HCT116 (cell line): ENCODE results near the gene PCDH20. TPM values are rescaled to one million over a fixed set of nuclear protein-coding genes. Genes with fewer than 3 reads are reported as not detected.

ENCODE experiments used
- ATAC-seq: fragments of 200-7000 bp; cut with Tn5 transposase; 2 replicates; pipeline ENCODE4 v1.9.1; 2020; ENCODE audit warnings: mild to moderate bottlenecking, moderate library complexity
- BruUV-seq: library from RNA; stranded (reverse); fragments of 400-500 nt; replicated peaks from 2 replicates; lab custom pipeline; 2021; lab: Mats Ljungman, UMichigan
- CTCF ChIA-PET: fragments of 300-600 bp; sonication (Branson Sonifier 250); formaldehyde crosslinking; loops from one replicate; lab custom pipeline; 2021; ENCODE audit warnings: antibody characterized with exemption; lab: Charles Lee
- POLR2A ChIA-PET: fragments of 300-600, 350-600 bp; sonication (Branson Sonifier 250); formaldehyde crosslinking; loops from one replicate; lab custom pipeline; 2021; ENCODE audit warnings: antibody characterized with exemption; lab: Charles Lee
- RAD21 ChIA-PET, 2 experiments: fragments of 300-600 bp; sonication (Branson Sonifier 250); formaldehyde crosslinking; loops; one replicate each; lab custom pipeline; 2023; ENCODE audit warnings: low total read pairs in 2 of 2; ENCODE audit not compliant: uncharacterized antibody in 2 of 2, unreplicated experiment in 2 of 2, low non-redundant PET in 1 of 2; lab: Charles Lee
- DNase-seq: peaks from one replicate; pipeline ENCODE4 v3.0.0-alpha.2; 2010; ENCODE audit warnings: low read depth, low spot score
- H2AFZ ChIP-seq: fragments of 200-600 bp; shearing (Covaris generic), sonication (generic); 2 replicates; pipeline ENCODE4 v1.6.1; 2017; ENCODE audit warnings: low read depth, mixed run types, mixed read lengths, antibody characterized with exemption, low read length; ENCODE audit not compliant: poor library complexity, severe bottlenecking
- H3K27ac ChIP-seq: 2 replicates; pipeline ENCODE4 v1.5.1; 2012; ENCODE audit warnings: low read depth, low read length
- H3K27me3 ChIP-seq: fragments of 200-600 bp; sonication (generic); 2 replicates; pipeline ENCODE4 v1.6.1; 2016; ENCODE audit warnings: mixed run types, low read length, mixed read lengths; ENCODE audit not compliant: insufficient read depth
- H3K36me3 ChIP-seq, 2 experiments: fragments of 200-500 bp in 1 of 2; fragments of 200-600 bp in 1 of 2; sonication (Bioruptor generic) in 1 of 2; sonication (generic) in 1 of 2; 2 replicates each; pipeline versions ENCODE4 v1.5.1 to v1.6.1; 2014 to 2016; ENCODE audit warnings: low read length in 2 of 2, inconsistent platforms in 1 of 2, mixed read lengths in 1 of 2, mixed run types in 1 of 2; ENCODE audit not compliant: insufficient read depth in 2 of 2, control insufficient read depth in 1 of 2
- H3K4me1 ChIP-seq, 2 experiments: fragments of 200-600 bp in 1 of 2; sonication (generic) in 1 of 2; 2 replicates each; pipeline versions ENCODE4 v1.5.1 to v1.6.1; 2012 to 2017; ENCODE audit warnings: low read length in 2 of 2, inconsistent platforms in 1 of 2, mild to moderate bottlenecking in 1 of 2, mixed read lengths in 1 of 2, mixed run types in 1 of 2, moderate library complexity in 1 of 2; ENCODE audit not compliant: insufficient read depth in 2 of 2, control insufficient read depth in 1 of 2
- H3K4me2 ChIP-seq: fragments of 200-600 bp; sonication (generic); 2 replicates; pipeline ENCODE4 v1.6.1; 2017; ENCODE audit warnings: mixed run types, low read length, mixed read lengths
- H3K4me3 ChIP-seq, 2 experiments: fragments of 200-600 bp in 1 of 2; sonication (generic) in 1 of 2; replicated peaks in 1 of 2; 2 replicates each; pipeline ENCODE4 v1.5.1; 2011 to 2016; ENCODE audit warnings: low read length in 2 of 2, control low read depth in 1 of 2, low read depth in 1 of 2, mild to moderate bottlenecking in 1 of 2, mixed read lengths in 1 of 2, mixed run types in 1 of 2
- H3K79me2 ChIP-seq: fragments of 200-600 bp; sonication (generic); 2 replicates; pipeline ENCODE4 v1.6.1; 2017; ENCODE audit warnings: mild to moderate bottlenecking, mixed run types, low read length, moderate library complexity, mixed read lengths; ENCODE audit not compliant: insufficient read depth
- H3K9ac ChIP-seq: fragments of 200-600 bp; sonication (generic); 2 replicates; pipeline ENCODE4 v1.6.1; 2016; ENCODE audit warnings: low read length, mixed read lengths
- H3K9me2 ChIP-seq: fragments of 200-600 bp; sonication (generic), shearing (Covaris generic); 2 replicates; pipeline ENCODE4 v1.6.1; 2017; ENCODE audit warnings: mixed run types, mild to moderate bottlenecking, moderate library complexity; ENCODE audit not compliant: insufficient read depth
- H3K9me3 ChIP-seq, 2 experiments: fragments of 200-500 bp in 1 of 2; fragments of 200-600 bp in 1 of 2; sonication (Bioruptor generic) in 1 of 2; sonication (generic) in 1 of 2; 2 replicates each; pipeline ENCODE4 v1.6.1; 2014 to 2017; ENCODE audit warnings: low read length in 2 of 2, mixed read lengths in 2 of 2, inconsistent platforms in 1 of 2, low read depth in 1 of 2, mild to moderate bottlenecking in 1 of 2, mixed run types in 1 of 2, moderate library complexity in 1 of 2; ENCODE audit not compliant: control insufficient read depth in 1 of 2, insufficient read depth in 1 of 2
- H4K20me1 ChIP-seq: fragments of 200-600 bp; sonication (generic), shearing (Covaris generic); 2 replicates; pipeline ENCODE4 v1.6.1; 2017; ENCODE audit warnings: mixed run types, mild to moderate bottlenecking, moderate library complexity; ENCODE audit not compliant: insufficient read depth
- ATF3 ChIP-seq: IDR thresholded peaks from 2 replicates; pipeline ENCODE4 v1.6.1; 2012
- CBX3 ChIP-seq: IDR thresholded peaks from 2 replicates; pipeline ENCODE4 v1.6.1; 2012; ENCODE audit warnings: low read depth
- CEBPB ChIP-seq: IDR thresholded peaks from 2 replicates; pipeline ENCODE4 v1.6.1; 2012; ENCODE audit warnings: low read depth
- CTCF ChIP-seq, 3 experiments: fragments of 200-600 bp in 1 of 3; sonication (generic) in 1 of 3; IDR thresholded peaks in 2 of 3; conservative IDR thresholded peaks in 1 of 3; 2 replicates each; pipeline ENCODE4 v1.5.1; 2012 to 2017; ENCODE audit warnings: low read depth in 2 of 3, low read length in 2 of 3, antibody characterized with exemption in 1 of 3, borderline replicate concordance in 1 of 3, control low read depth in 1 of 3, mild to moderate bottlenecking in 1 of 3, mixed read lengths in 1 of 3, mixed run types in 1 of 3, moderate library complexity in 1 of 3; ENCODE audit not compliant: insufficient read depth in 1 of 3
- EGR1 ChIP-seq: IDR thresholded peaks from 2 replicates; pipeline ENCODE4 v1.6.1; 2012; ENCODE audit warnings: low read depth
- ELF1 ChIP-seq: IDR thresholded peaks from 2 replicates; pipeline ENCODE4 v1.6.1; 2012; ENCODE audit warnings: low read depth, borderline replicate concordance
- EZH2 ChIP-seq: fragments of 200-600 bp; sonication (generic); IDR thresholded peaks from 2 replicates; pipeline ENCODE4 v1.6.1; 2017; ENCODE audit warnings: antibody characterized with exemption, mixed run types
- EZH2phosphoT487 ChIP-seq: fragments of 200-600 bp; IDR thresholded peaks from 2 replicates; pipeline ENCODE4 v1.6.1; 2018; ENCODE audit warnings: antibody characterized with exemption, borderline replicate concordance
- FOSL1 ChIP-seq: IDR thresholded peaks from 2 replicates; pipeline ENCODE4 v1.6.1; 2012; ENCODE audit warnings: low read depth
- MAX ChIP-seq: IDR thresholded peaks from 2 replicates; pipeline ENCODE4 v1.6.1; 2012
- POLR2A ChIP-seq: IDR thresholded peaks from 2 replicates; pipeline ENCODE4 v1.7.0; 2011; ENCODE audit warnings: borderline replicate concordance; ENCODE audit not compliant: insufficient read depth, insufficient read length; ENCODE audit errors: extremely low read depth
- POLR2AphosphoS5 ChIP-seq: IDR thresholded peaks from 2 replicates; pipeline ENCODE4 v1.6.1; 2011; ENCODE audit warnings: mild to moderate bottlenecking, low read depth, low read length, moderate library complexity
- RAD21 ChIP-seq: IDR thresholded peaks from 2 replicates; pipeline ENCODE4 v1.6.1; 2012; ENCODE audit warnings: low read depth, mild to moderate bottlenecking
- SRF ChIP-seq: IDR thresholded peaks from 2 replicates; pipeline ENCODE4 v1.6.1; 2012; ENCODE audit warnings: low read depth
- TCF7L2 ChIP-seq: IDR thresholded peaks from 2 replicates; pipeline ENCODE4 v1.7.0; 2011; ENCODE audit warnings: borderline replicate concordance, inconsistent platforms; ENCODE audit not compliant: insufficient read depth, insufficient read length; ENCODE audit errors: extremely low read depth
- ZBTB33 ChIP-seq: IDR thresholded peaks from 2 replicates; pipeline ENCODE4 v1.6.1; 2011; ENCODE audit warnings: mild to moderate bottlenecking, low read length, moderate library complexity; ENCODE audit not compliant: insufficient replicate concordance; ENCODE audit errors: extremely low read depth
- ZFX ChIP-seq: fragments of 450-650 bp; IDR thresholded peaks from 2 replicates; pipeline ENCODE4 v1.6.1; 2017
- ZNF274 ChIP-seq: fragments of 200-500 bp; sonication (Bioruptor generic); IDR thresholded peaks from 2 replicates; pipeline ENCODE4 v1.6.1; 2014; ENCODE audit warnings: mild to moderate bottlenecking, low read depth, low read length, inconsistent platforms
- intact Hi-C: fragments of 100-400 bp; cut with micrococcal nuclease; formaldehyde crosslinking; loops from 2 replicates; pipeline ENCODE4 v1.10.0; 2022
- total RNA-seq: library from RNA; stranded (reverse); gene quantifications from one replicate; pipeline ENCODE4 v1.2.1, GENCODE V29; 2021; ENCODE audit not compliant: unreplicated experiment

PCDH20 gene
- total RNA-seq, 1 experiment from 2014 or later: not detected

- TF ChIP-seq EGR1: no peak
- TF ChIP-seq MAX: no peak
- TF ChIP-seq CEBPB: no peak
- no peak for TF ChIP-seq RAD21
- TF ChIP-seq ATF3: no peak
- no peak for TF ChIP-seq POLR2AphosphoS5
- TF ChIP-seq FOSL1: no peak
Measured at GRCh38 chr13:61406275-61406674, 9.4 kb downstream of the PCDH20 start (continued).

- no peak overlapping the region for H3K4me3 ChIP-seq
- H3K79me2 ChIP-seq: no peaks in the 10 kb centered on the region
- no peak overlapping the region for H3K9ac ChIP-seq
- no peaks in the 10 kb centered on the region for H4K20me1 ChIP-seq
- ChIA-PET RAD21 (no interaction called here), CTCF (no interaction called here), POLR2A (no interaction called here)
- no peaks in the 10 kb centered on the region for H3K9me2 ChIP-seq
- TF ChIP-seq CTCF (IDR thresholded peaks at IDR 0.05 in 2 of 3, conservative IDR thresholded peaks at IDR 0.05 in 1 of 3; ENCODE audit: borderline replicate concordance in 1 of 3, insufficient read depth in 1 of 3, low read depth in 2 of 3, low read length in 2 of 3) (no peak), MAX (no peak), EZH2phosphoT487 (no peak), EGR1 (no peak), SRF (no peak), ATF3 (no peak), ZFX (no peak), POLR2A (no peak), CEBPB (no peak), CBX3 (no peak), EZH2 (no peak), ZNF274 (no peak), ZBTB33 (no peak), TCF7L2 (no peak), ELF1 (no peak), POLR2AphosphoS5 (no peak)
- H3K4me1 ChIP-seq: no peaks in the 10 kb centered on the region
- H2AFZ ChIP-seq: no peak overlapping the region
- no peak for ATAC-seq
- intact Hi-C loops: no loop called here
- no peaks in the 10 kb centered on the region for H3K9me3 ChIP-seq
- H3K4me2 ChIP-seq: no peak overlapping the region
- no TSS peak for BruUV-seq
- DNase-seq: no peak
- no peaks in the 10 kb centered on the region for H3K27me3 ChIP-seq
- no peaks in the 10 kb centered on the region for H3K36me3 ChIP-seq
- no peak overlapping the region for H3K27ac ChIP-seq
Measured at GRCh38 chr13:61396121-61396520, 19.5 kb downstream of the PCDH20 start.
